ENCODE data around the gene OR4K15.

GRCh38 chr14:20001863-20002262 lies 26.5 kb downstream of the OR4K15 start, which contains the start of gene OR4Q2:
- no peak for TF ChIP-seq CTCF (IDR thresholded peaks at IDR 0.05)
- no peak for TF ChIP-seq POLR2A (IDR thresholded peaks at IDR 0.05)
- no peak for TF ChIP-seq POLR2AphosphoS5 (IDR thresholded peaks at IDR 0.05)

Measured in prostate gland (tissue), 2 donors.